Hindlimb muscle (tissue), 1 donor: ENCODE results near the gene UNKL. TPM values are rescaled to one million over a fixed set of nuclear protein-coding genes. Genes with fewer than 3 reads are reported as not detected.
A peak's percentile ranks its signal among the peaks of the same experiment; 100 is the strongest.
"Not testable (repeated sequence)": the region's sequence is repeated elsewhere in the genome, so short reads cannot be mapped to it uniquely, and the experiment has no call there.

ENCODE experiments used
- DNase-seq: peaks from one replicate; pipeline ENCODE4 v3.0.0-alpha.2; 2013
- polyA plus RNA-seq: library from polyadenylated mRNA; unstranded; fragments of 120-200 nt; gene quantifications from one replicate; pipeline ENCODE4 v1.2.1, GENCODE V29; 2013; ENCODE audit not compliant: insufficient read length

UNKL gene
- polyA plus RNA-seq, 1 donor: 9.8 TPM

GRCh38 chr16:1446296-1447080 is 32.0 kb upstream of the UNKL start:
- DNase-seq: no peak

- no peak for DNase-seq
Measured at GRCh38 chr16:1445518-1446203, 31.2 kb upstream of the UNKL start.

DNA sequence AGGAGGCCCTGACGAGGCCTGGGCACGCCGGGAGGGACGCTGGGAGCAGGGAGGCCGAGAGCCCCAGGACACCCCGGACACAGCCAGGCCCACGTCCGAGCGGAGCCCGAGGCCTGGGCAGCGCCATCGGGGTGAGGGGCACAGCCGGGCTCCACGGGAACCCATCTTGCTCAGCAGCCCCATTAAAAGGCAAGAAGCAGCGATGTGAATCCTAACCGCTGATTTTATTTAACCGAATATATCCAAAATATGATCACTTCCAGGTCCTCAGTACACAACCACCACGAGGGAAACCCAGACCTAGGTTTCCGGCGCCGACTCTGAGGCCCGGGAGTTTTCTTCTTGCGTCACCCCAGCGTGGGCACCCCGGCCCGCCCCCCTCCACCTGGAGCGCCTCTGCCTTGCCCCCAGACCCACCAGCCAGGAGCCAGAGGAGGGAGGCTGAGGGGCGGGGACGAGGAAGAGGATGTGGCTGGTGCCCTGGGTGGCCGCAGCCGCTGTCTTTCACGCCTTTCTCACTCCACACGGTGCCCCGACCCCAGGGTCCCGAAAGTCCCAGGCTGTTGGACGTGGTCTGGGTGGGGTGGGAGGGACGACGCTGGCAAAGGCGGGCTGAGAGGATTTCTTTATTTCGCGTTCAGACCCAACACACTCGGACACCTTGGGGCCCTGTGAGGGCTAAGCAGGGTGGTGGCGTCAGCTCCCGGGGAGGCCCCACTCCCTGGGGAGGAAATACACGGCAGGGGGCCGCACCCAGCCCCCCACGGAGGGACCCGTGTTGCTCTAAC is 30.4 kb upstream of the UNKL start:
- no peak for DNase-seq

DNA sequence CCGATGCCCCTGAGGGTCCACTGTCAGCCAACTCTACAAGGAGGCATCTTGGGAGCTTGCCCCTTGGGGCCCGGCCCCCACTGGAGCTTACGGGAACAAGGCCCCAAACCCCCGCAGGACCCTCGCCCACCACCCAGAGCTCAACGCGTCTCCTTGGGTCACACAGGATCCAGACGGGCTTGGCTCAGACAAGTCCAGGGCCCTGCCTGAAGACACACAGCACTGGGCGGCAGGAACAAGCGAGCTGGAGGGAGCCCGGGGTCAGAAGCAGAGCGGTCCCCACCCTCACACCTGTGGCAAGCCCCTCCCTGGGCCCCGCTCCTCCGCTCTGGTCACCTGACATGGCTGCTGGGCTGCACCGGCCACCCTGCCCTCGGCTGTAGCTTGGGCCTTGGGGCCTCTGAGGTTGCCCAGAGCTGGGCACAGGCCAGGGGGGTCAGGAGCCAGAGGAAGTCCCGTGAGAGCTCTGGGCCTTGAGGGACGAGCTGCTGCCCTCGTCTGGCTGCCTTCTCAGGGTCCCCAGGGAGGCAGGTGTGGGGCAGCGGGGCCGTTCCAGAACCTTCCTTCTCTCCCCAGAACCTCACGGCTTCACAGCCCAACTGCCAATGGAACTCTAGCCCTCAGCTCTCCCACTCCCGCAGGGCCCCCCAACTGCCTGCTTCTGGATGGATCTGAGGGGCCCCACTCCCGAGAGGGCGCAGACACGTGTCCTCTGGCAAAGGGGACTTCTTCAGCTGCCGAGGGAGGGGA is 29.7 kb upstream of the UNKL start, which contains the start of gene CCDC154:
CCDC154 (minus strand) TSS at position 577 of the 750 bp plus-strand sequence; CDS start at position 343, 234 bp downstream.
- DNase-seq: no peak

DNA sequence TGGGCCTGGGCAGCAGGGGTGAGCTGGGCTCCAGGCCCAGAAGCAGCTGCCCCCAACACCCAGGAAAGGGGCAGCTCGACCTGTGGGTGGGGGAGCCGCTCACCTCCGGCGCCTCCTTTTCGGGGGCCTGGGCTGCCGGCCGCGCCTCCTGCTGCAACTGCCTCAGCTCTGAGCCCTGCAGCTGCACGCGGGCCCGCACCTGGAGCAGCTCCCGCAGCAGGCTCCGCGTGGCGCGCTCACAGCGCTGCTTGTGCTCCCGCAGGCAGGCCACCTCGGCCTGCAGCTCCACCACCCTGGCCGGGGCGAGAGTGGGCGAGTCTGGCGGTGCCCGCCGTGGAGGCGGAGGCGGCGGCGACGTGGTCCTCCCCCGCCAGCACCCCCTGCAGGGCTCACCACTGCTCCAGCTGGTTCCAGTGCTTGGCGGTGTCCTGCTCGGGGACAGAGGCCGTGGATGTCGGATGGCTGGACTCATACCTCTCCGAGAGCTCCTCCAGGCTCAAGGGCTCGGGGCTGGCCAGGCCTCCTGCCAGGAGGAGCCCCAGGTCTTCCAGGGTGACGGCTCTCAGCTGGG is 29.0 kb upstream of the UNKL start:
- DNase-seq: no peak

GRCh38 chr16:1442697-1443096 is 28.2 kb upstream of the UNKL start:
- no peak for DNase-seq

DNA sequence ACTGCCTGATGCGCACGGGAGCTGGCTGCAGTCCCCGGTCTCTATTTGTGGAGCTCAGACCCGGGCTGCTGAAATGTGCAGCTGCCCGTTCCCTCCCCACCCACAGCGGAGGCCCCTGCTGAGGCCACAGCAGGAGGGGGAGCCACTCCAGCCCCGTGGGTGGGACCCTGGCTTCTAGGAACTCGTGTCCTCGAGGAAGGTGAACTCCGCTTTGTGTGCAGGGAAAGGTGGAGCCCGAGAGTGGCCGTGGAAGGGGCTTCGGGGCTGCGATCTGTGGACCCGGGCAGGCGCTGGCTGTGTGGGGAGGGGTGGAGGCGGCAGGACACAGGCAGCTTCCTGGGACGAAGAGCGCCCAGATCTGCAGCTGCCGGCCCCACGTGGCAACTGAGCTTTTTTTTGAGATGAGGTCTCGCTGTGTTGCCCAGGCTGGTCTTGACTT is 26.9 kb upstream of the UNKL start:
- DNase-seq: peak; percentile 40

DNA sequence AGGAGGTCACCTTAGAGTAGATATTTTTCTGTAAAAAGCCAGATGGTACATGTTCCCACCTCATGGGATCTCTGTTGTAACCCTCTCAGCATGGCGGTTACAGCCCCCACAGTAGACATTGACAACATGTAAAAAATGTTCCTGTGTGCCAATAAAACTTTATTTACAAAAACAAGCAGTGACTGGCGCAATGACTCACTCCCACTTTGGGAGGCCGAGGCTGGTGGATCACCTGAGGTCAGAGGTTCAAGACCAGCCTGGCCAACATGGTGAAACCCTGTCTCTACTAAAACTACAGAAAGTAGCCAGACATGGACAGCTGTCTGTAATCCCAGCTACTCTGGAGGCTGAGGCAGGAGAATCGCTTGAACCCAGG is 25.2 kb upstream of the UNKL start:
- DNase-seq: not testable (repeated sequence)

DNA sequence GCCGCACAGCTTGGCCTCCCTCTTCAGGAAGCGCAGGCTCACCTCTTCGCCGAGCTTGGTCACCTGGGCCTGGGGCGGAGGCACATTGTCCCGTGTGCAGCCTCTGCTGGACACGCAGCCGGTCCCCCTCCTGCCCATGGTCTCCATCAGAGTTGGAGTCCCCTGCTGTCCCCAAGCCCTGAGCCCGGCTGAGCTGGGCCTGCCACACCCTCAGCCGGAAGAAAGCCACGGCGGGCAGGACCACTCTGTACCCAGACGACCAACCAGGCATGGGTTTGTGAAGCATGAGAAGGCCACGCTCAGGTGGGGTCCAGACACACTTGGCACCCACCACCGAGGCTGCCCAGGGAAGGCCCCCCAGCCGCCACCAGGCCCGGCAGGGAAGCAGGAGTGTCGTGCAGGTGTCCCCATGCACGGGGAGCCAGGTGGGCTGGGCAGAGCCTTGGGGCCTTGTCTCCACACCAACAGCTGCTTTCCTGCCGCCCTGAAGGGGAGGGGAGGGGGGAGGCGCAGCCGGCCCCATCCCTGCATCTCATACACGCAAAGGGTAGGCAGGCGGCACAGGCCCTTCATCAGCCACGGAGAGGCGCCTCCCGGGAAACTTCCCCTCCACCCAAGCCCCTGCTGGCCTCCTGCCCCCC is 24.7 kb upstream of the UNKL start:
- no peak for DNase-seq

GRCh38 chr16:1438229-1439057 is 23.9 kb upstream of the UNKL start:
- no peak for DNase-seq

DNA sequence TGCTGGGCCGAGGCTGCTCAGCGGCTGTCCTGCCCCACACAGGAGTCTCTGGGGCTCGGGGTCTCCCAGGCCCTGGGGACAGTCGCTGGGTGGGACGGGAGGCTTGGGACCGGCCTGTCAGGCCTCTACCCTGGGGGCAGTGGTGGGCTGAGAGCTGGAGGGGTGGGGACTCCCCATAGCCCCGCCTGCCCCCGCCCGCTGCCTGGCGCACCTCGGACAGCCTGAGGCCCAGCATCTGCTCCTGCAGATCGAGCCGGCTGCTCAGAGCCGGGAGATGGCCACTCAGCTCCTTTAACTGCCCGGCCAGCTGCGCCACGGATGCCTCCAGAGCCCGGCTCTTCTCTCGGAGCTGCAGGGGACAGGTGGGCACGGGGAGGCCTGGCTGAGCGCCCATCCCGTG is 23.1 kb upstream of the UNKL start:
- DNase-seq: no peak

GRCh38 chr16:1436731-1437355 is 22.3 kb upstream of the UNKL start:
- DNase-seq: no peak

DNA sequence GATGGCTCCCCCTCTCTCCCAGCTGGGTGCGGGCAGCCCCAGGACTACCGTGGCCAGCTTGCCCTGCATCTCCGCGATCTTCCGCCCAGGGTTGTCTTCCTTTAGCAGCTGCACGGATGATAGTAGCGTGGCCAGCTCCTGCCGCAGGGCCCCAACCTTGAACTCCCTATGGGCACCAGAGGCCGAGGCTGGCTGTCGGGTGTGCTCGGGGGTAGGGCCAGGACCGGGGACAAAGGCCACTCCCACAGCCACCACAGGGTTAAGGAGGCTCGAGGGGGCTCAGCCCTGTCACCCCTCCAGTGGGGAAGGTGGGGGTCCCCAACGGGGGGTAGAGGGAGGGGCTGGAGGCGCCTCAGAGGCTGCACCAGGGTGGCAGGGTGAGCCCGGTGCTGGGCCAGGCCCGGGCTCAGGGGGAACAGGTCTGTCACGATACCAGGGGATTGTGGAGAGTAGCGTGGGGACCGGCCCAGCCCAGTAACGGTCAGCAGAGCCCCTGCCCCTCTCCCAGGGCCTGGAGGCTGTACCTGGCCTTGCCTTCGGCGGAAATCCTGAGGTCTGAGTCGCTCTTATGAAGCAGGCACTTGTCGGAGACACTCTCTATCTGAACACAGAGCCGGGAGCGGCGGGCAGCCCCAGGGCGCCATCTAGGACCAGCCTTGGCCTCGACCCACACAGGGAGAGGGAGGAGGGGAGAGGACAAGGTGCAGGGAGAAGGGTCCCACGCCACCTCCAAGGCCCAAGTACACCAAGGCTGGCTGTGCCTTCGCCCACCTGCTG is 21.6 kb upstream of the UNKL start:
- DNase-seq: no peak

DNA sequence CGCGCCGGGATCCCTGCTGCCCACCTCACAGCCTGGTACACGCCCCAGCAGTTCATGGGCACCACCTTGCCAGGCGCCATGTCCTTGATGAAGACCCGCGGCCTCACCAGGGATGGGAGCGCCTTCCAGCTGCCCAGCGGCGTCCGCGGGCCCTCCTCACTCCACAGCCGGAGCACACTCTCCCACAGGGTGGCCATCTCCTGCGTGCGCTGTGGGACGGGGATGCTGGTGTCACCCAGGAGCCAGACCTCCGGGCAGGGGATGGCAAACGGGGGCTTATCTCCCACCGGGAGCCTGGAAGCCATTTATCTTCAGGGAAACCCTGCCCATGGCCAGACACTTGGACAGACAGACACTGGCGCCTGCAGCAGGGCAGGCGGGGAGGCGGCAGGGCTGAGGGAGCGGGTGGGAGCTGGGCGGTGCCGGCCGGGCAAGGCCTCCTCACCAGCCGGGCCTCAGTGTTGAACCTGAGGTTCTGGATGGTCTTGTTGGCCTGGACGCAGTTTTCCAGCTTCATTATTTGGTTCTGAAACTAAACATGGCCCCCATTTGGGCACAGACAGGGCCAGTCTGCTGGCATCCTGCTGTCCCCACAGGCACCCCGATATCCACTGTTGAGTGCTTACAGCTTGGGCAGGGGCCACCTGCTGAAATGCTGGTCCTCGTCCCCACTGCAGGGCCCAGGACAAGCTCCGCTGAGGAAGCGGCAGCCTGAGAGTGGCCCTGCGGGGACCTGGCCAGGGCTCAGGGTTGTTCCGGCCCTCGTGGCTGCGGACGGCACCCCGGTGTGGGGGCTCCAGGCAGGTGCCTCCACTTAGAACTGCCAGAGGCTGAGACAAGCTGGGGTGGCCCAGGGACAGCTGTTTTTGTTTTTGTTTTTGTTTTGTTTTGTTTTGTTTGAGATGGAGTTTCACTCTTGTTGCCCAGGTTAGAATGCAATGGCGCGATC is 20.4 kb upstream of the UNKL start:
- no peak for DNase-seq

- DNase-seq: no peak
Measured at GRCh38 chr16:1433756-1434155, 19.3 kb upstream of the UNKL start.

DNA sequence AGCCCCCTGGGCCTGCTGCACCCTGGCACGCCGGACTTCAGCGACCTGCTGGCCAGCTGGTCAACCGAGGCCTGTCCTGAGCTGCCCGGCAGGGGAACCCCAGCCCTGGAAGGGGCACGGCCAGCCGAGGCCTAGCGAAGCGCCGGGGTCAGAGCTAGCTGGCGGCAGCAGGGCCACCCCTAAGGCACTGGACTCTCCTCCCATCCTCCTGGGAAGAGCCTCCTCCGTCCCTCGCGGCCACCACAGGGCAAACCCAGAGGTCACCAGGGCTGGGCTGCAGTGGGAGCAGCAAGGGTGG is 18.7 kb upstream of the UNKL start:
- DNase-seq: no peak

DNA sequence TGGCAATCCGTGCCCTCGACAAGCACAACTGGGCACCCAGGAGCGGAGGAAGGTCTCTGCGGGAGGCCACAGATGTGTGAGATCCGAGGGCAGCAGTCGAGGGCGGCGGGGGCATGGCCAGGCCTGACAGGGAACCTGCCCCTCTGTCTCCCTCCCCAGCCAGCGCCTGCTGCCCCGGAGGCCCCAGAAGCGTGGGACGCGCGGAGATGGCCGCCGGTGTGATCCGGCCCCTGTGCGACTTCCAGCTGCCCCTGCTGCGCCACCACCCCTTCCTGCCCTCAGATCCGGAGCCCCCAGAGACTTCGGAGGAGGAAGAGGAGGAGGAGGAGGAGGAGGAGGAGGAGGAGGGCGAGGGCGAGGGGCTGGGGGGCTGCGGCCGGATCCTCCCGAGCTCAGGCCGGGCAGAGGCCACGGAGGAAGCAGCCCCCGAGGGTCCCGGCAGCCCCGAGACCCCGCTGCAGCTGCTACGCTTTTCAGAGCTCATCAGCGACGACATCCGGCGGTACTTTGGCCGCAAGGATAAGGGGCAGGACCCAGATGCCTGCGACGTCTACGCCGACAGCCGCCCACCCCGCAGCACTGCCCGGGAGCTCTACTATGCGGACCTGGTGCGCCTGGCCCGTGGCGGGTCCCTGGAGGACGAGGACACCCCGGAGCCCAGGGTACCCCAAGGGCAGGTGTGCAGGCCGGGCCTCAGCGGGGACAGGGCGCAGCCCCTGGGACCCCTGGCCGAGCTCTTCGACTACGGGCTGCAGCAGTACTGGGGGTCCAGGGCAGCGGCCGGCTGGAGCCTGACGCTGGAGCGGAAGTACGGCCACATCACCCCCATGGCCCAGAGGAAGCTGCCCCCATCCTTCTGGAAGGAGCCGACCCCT is 18.1 kb upstream of the UNKL start:
- DNase-seq: no peak
